MM.1S (cell line): ENCODE data around the gene NGEF.

Experiments
- DNase-seq: peaks from one replicate; pipeline ENCODE4 v3.0.0-alpha.2; 2015
- H2AFZ ChIP-seq: fragments of 300-600 bp; sonication (generic); 2 replicates; pipeline ENCODE4 v1.6.0; 2016; ENCODE audit warnings: antibody characterized with exemption, low read length
- H3F3A ChIP-seq: fragments of 300-600 bp; sonication (generic); 2 replicates; pipeline ENCODE4 v1.6.1; 2016; ENCODE audit warnings: mild to moderate bottlenecking, antibody characterized with exemption, low read length, moderate library complexity, mixed read lengths; ENCODE audit not compliant: insufficient read depth
- H3K27ac ChIP-seq: fragments of 300-600 bp; sonication (generic); 2 replicates; pipeline ENCODE4 v1.5.1; 2016; ENCODE audit warnings: mild to moderate bottlenecking, low read length
- H3K27me3 ChIP-seq: fragments of 300-600 bp; sonication (generic); replicated peaks from 2 replicates; pipeline ENCODE4 v1.6.0; 2016; ENCODE audit warnings: low read length; ENCODE audit not compliant: insufficient read depth
- H3K36me3 ChIP-seq: fragments of 300-600 bp; sonication (generic); replicated peaks from 2 replicates; pipeline ENCODE4 v1.6.1; 2016; ENCODE audit warnings: mild to moderate bottlenecking, low read length, mixed read lengths; ENCODE audit not compliant: insufficient read depth
- H3K4me1 ChIP-seq: fragments of 300-600 bp; sonication (generic); 2 replicates; pipeline ENCODE4 v1.6.1; 2016; ENCODE audit warnings: low read length, mixed read lengths
- H3K4me2 ChIP-seq: fragments of 300-600 bp; sonication (generic); 2 replicates; pipeline ENCODE4 v1.6.0; 2016; ENCODE audit warnings: low read depth, low read length
- H3K4me3 ChIP-seq: fragments of 300-600 bp; sonication (generic); 2 replicates; pipeline ENCODE4 v1.5.1; 2016; ENCODE audit warnings: low read length, mixed read lengths
- H3K79me2 ChIP-seq: fragments of 300-600 bp; sonication (generic); 2 replicates; pipeline ENCODE4 v1.6.1; 2016; ENCODE audit warnings: mixed run types, low read length, mixed read lengths
- H3K9ac ChIP-seq: fragments of 300-600 bp; sonication (generic); 2 replicates; pipeline ENCODE4 v1.6.1; 2016; ENCODE audit warnings: low read length, mixed read lengths
- H3K9me2 ChIP-seq: fragments of 300-600 bp; sonication (generic); replicated peaks from 2 replicates; pipeline ENCODE4 v1.6.1; 2016; ENCODE audit warnings: mild to moderate bottlenecking, low read length, mixed read lengths; ENCODE audit not compliant: insufficient read depth
- H3K9me3 ChIP-seq: fragments of 300-600 bp; sonication (generic); replicated peaks from 2 replicates; pipeline ENCODE4 v1.6.1; 2016; ENCODE audit warnings: mild to moderate bottlenecking, low read length, mixed read lengths; ENCODE audit not compliant: insufficient read depth
- H4K20me1 ChIP-seq: fragments of 300-600 bp; sonication (generic); 2 replicates; pipeline ENCODE4 v1.6.1; 2016; ENCODE audit warnings: mild to moderate bottlenecking, low read length, moderate library complexity, mixed read lengths; ENCODE audit not compliant: insufficient read depth
- CTCF ChIP-seq: fragments of 300-600 bp; sonication (generic); IDR thresholded peaks from 2 replicates; pipeline ENCODE4 v1.5.1; 2016; ENCODE audit warnings: antibody characterized with exemption, low read length, mixed read lengths
- EZH2 ChIP-seq: fragments of 300-600 bp; sonication (generic); optimal IDR thresholded peaks from 2 replicates; pipeline ENCODE3; 2017; ENCODE audit warnings: low read depth, mild to moderate bottlenecking, antibody characterized with exemption, low read length, mixed read lengths
- EZH2phosphoT487 ChIP-seq: fragments of 300-600 bp; sonication (generic); IDR thresholded peaks from 2 replicates; pipeline ENCODE4 v1.6.1; 2018; ENCODE audit warnings: antibody characterized with exemption, low read length

NGEF gene

DNA sequence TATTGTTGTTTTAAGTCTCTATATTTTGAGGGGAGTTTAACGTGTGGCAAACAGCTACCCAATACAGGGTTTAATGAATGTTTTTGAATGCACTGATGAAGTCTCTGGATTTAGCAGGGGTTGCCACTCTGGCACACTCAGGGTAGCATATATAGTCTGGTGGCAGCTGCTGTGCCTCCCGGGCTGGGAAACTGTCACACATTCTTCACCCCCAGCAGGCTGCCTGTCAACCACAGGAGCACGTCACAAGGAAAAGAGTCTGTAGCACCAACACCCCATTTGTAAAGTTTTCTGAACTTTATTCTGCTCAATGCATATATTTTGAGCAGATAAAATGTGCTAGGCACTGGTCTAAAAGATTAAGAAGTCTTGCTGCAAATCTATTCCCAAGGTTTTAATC lies 39.3 kb downstream of the NGEF start:
- Histone ChIP-seq H3K4me1 (no peaks in the 10 kb centered on the region), H3K4me3 (no peak overlapping the region), H3K9me2 (no peaks in the 10 kb centered on the region), H3K36me3 (no peaks in the 10 kb centered on the region), H3K4me2 (no peak overlapping the region), H3K27ac (no peak overlapping the region), H2AFZ (no peak overlapping the region), H3K9ac (no peak overlapping the region), H4K20me1 (no peaks in the 10 kb centered on the region), H3K9me3 (no peaks in the 10 kb centered on the region), H3F3A (no peaks in the 10 kb centered on the region), H3K27me3 (no peaks in the 10 kb centered on the region), H3K79me2 (no peaks in the 10 kb centered on the region)
- DNase-seq, result no peak
- TF ChIP-seq EZH2 (no peak), CTCF (no peak), EZH2phosphoT487 (no peak)

DNA sequence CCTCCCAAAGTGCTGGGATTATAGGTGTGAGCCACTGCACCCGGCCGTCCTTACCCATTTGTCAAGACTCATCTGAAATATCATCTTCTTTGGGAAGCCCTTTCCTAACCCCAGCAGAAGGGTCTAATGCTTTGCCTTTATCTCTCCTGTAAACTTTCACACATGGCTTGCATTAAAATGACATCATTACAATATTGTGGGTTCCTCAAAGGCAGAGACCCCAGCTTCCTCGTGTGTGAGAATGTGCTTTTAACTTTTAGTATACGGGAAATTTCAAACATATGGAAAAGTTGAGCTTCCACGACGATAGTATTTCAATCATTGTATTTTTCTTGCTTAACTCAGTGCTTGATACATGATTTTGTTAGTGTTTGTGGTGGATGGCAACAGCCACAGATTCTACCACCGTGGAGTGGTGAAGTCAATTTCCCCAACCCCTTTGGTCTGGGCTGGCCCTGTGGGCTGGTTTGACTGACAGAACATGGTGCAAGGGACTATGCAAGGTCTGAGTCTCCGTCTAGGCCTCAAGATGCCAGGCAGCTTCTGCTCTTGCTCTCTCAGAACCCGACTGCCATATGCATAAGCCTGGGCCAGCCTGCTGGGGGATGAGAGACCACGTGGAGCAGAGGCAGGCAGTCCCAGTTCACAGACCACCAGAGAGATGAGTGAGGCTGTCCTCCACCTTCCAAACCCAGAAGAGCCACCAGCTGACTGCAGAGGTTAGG lies 39.9 kb downstream of the NGEF start:
- TF ChIP-seq EZH2, result no peak
- TF ChIP-seq CTCF, result no peak
- no peak for TF ChIP-seq EZH2phosphoT487
- H4K20me1 ChIP-seq, result no peaks in the 10 kb centered on the region
- no peaks in the 10 kb centered on the region for H3K79me2 ChIP-seq
- no peaks in the 10 kb centered on the region for H3K9me2 ChIP-seq
- H3K4me1 ChIP-seq, result no peaks in the 10 kb centered on the region
- H3K36me3 ChIP-seq, result no peaks in the 10 kb centered on the region
- no peak overlapping the region for H3K4me3 ChIP-seq
- no peaks in the 10 kb centered on the region for H3K9me3 ChIP-seq
- no peak overlapping the region for H3K27ac ChIP-seq
- no peak overlapping the region for H2AFZ ChIP-seq
- DNase-seq, result no peak
- no peaks in the 10 kb centered on the region for H3K27me3 ChIP-seq
- H3K9ac ChIP-seq, result no peak overlapping the region
- no peak overlapping the region for H3K4me2 ChIP-seq
- H3F3A ChIP-seq, result no peaks in the 10 kb centered on the region

- Histone ChIP-seq H3K9ac (no peak overlapping the region), H3K9me2 (no peaks in the 10 kb centered on the region), H4K20me1 (no peaks in the 10 kb centered on the region), H3K36me3 (no peaks in the 10 kb centered on the region), H3K9me3 (no peaks in the 10 kb centered on the region), H3K79me2 (no peaks in the 10 kb centered on the region), H3K4me3 (no peak overlapping the region), H3F3A (no peaks in the 10 kb centered on the region), H3K27me3 (no peaks in the 10 kb centered on the region), H2AFZ (no peak overlapping the region), H3K4me1 (no peaks in the 10 kb centered on the region), H3K4me2 (no peak overlapping the region), H3K27ac (no peak overlapping the region)
- no peak for DNase-seq
- TF ChIP-seq EZH2phosphoT487 (no peak), CTCF (no peak), EZH2 (no peak)
These were observed 41.3 kb downstream of the NGEF start for GRCh38 chr2:232971744-232972143.
